Panc1 (cell line): ENCODE measurements around the gene NDST1.

Experiments used
- CTCF ChIP-seq: fragments of 450-650 bp; IDR thresholded peaks from 2 replicates; pipeline ENCODE4 v1.5.1; 2017; ENCODE audit warnings: mild to moderate bottlenecking
- POLR2AphosphoS5 ChIP-seq: IDR thresholded peaks from 2 replicates; pipeline ENCODE4 v1.6.1; 2012; ENCODE audit warnings: mild to moderate bottlenecking, low read depth, low read length, moderate library complexity
- TCF7L2 ChIP-seq: IDR thresholded peaks from 2 replicates; pipeline ENCODE4 v1.6.1; 2011; ENCODE audit warnings: mild to moderate bottlenecking, low read depth, low read length, inconsistent platforms
- TF ChIP-seq, protein P1 (sequence below), 2 experiments: IDR thresholded peaks; 2 replicates each; pipeline ENCODE4 v1.6.1; 2011 to 2012; ENCODE audit warnings: low read depth in 2 of 2, control low read depth in 1 of 2, low read length in 1 of 2, mild to moderate bottlenecking in 1 of 2, moderate library complexity in 1 of 2; ENCODE audit not compliant: insufficient read depth in 1 of 2

GRCh38 chr5:150496534-150496933 is 11.4 kb upstream of the NDST1 start:
- TF ChIP-seq CTCF, result no peak
- no peak for TF ChIP-seq POLR2AphosphoS5
- TF ChIP-seq, protein P1, sequence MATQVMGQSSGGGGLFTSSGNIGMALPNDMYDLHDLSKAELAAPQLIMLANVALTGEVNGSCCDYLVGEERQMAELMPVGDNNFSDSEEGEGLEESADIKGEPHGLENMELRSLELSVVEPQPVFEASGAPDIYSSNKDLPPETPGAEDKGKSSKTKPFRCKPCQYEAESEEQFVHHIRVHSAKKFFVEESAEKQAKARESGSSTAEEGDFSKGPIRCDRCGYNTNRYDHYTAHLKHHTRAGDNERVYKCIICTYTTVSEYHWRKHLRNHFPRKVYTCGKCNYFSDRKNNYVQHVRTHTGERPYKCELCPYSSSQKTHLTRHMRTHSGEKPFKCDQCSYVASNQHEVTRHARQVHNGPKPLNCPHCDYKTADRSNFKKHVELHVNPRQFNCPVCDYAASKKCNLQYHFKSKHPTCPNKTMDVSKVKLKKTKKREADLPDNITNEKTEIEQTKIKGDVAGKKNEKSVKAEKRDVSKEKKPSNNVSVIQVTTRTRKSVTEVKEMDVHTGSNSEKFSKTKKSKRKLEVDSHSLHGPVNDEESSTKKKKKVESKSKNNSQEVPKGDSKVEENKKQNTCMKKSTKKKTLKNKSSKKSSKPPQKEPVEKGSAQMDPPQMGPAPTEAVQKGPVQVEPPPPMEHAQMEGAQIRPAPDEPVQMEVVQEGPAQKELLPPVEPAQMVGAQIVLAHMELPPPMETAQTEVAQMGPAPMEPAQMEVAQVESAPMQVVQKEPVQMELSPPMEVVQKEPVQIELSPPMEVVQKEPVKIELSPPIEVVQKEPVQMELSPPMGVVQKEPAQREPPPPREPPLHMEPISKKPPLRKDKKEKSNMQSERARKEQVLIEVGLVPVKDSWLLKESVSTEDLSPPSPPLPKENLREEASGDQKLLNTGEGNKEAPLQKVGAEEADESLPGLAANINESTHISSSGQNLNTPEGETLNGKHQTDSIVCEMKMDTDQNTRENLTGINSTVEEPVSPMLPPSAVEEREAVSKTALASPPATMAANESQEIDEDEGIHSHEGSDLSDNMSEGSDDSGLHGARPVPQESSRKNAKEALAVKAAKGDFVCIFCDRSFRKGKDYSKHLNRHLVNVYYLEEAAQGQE (IDR thresholded peaks at IDR 0.05; ENCODE audit: insufficient read depth in 1 of 2, low read depth in 2 of 2, low read length in 1 of 2), result no peak
- TF ChIP-seq TCF7L2, result no peak
